GM13976 (cell line): ENCODE measurements around the gene CCDC54.

Source experiments
- DNase-seq: peaks from one replicate; pipeline ENCODE4 v3.0.0; 2012; ENCODE audit warnings: low spot score
- CTCF ChIP-seq: IDR thresholded peaks from 2 replicates; pipeline ENCODE4 v1.5.1; 2012; ENCODE audit warnings: borderline replicate concordance, mild to moderate bottlenecking; ENCODE audit not compliant: insufficient read depth; ENCODE audit errors: extremely low read depth, missing control alignments, control extremely low read depth
- in situ Hi-C: fragments of 300-500 bp; cut with MboI; formaldehyde crosslinking; loops from one replicate; pipeline ENCODE4 v1.12.0; 2022; ENCODE audit warnings: low sequenced_read_pairs, mixed read lengths, inconsistent platforms; ENCODE audit not compliant: unreplicated experiment

Gene CCDC54

DNA sequence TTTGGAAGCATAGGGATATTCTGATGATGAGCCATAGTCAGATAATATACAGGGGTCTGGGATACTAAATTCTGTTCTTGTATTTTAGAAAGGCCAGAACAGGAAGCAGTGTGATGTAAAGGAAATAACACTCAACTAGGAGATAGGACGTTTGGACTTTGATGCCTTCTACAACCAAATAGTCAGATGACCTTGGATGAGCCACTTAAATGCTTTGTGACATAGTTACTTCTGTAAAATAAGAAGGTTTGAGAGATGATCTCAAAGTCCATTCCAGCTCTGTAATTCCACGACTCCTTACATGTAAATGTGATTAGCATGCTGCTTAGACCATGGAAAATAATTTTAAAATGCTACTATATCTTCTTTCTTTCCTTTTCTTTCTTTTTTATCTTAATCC, 29.5 kb upstream of the CCDC54 start:
- DNase-seq, result no peak
- in situ Hi-C loops, result no loop called here
- TF ChIP-seq CTCF, result no peak

- no peak for DNase-seq
- in situ Hi-C loops, result no loop called here
- no peak for TF ChIP-seq CTCF
Measured at GRCh38 chr3:107356706-107357105, 20.5 kb upstream of the CCDC54 start.

- TF ChIP-seq CTCF, result no peak
- in situ Hi-C loops, result no loop called here
- DNase-seq, result no peak
Measured at GRCh38 chr3:107361633-107362032, 15.6 kb upstream of the CCDC54 start.

GRCh38 chr3:107365051-107365450, 12.2 kb upstream of the CCDC54 start:
- in situ Hi-C loops, result no loop called here
- DNase-seq, result no peak
- TF ChIP-seq CTCF, result no peak

- in situ Hi-C loops, result no loop called here
- no peak for DNase-seq
- no peak for TF ChIP-seq CTCF
Measured at GRCh38 chr3:107366766-107367165, 10.5 kb upstream of the CCDC54 start.

DNA sequence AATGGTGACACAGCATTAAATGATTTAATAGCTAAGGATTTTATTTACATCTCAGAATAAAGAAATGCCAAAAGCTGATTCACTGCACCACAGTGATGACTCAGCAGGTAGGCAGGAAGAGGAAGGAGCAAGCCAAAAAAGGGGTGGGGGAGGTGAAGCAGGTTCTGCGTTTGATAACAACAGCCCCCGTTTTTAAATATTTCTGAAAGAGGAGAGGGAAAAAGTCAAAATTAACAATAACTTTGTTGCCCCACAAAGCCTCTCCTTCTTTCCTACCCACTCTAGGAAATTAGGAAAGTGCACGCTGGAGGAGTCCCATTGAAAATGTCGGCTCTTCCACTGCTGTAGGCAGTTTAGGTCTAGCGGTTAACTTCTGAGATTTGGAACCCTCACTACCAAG, 9.9 kb upstream of the CCDC54 start:
- DNase-seq, result no peak
- in situ Hi-C loops, result no loop called here
- TF ChIP-seq CTCF, result no peak

DNA sequence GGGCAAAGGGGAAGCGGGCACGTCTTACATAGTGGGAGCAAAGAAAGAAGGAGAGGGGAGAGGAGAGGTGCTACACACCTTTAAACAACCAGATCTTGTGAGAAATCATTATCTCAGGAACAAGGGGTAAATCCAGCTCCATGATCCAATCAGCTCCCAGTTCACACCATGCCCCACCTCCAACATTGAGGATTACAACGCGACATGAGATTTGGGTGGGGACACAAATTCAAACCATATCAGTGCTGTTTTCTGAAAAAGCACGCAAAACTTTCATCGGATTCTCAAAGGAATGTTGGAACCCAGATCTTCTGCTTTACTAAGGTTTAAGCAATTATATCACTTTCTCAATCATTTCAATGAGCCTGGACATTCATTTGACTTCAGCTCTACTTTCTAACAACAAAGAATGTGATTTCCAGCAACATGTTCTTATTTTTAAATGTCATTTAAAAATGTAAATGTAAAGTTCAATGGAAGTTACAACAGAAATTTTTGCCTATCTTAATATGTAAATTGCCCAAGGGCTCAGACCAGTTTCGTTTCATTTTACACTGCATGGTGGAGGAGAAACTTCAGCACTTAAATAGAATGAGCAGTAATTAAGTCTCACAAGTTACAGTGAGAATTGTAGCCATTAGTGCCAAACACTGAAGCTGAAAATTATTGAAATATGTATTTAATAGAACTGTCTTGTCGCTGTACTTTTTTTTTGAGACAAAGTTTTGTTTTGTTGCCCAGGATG, 8.4 kb upstream of the CCDC54 start:
- TF ChIP-seq CTCF, result no peak
- in situ Hi-C loops, result no loop called here
- DNase-seq, result no peak
